GM12891 (cell line): Measurements from ENCODE around the gene CD2.

Experiments
- POLR2A ChIP-seq: IDR thresholded peaks from 2 replicates; pipeline ENCODE4 v1.6.1; 2011; ENCODE audit warnings: low read depth, low read length, control low read depth
- POLR2AphosphoS5 ChIP-seq: IDR thresholded peaks from 2 replicates; pipeline ENCODE4 v1.6.1; 2011; ENCODE audit warnings: low read depth, low read length, control low read depth
- SPI1 ChIP-seq: IDR thresholded peaks from 2 replicates; pipeline ENCODE4 v1.6.1; 2011; ENCODE audit warnings: low read depth, low read length, control low read depth
- TAF1 ChIP-seq: IDR thresholded peaks from 2 replicates; pipeline ENCODE4 v1.6.1; 2011; ENCODE audit warnings: low read depth, low read length, control low read depth

DNA sequence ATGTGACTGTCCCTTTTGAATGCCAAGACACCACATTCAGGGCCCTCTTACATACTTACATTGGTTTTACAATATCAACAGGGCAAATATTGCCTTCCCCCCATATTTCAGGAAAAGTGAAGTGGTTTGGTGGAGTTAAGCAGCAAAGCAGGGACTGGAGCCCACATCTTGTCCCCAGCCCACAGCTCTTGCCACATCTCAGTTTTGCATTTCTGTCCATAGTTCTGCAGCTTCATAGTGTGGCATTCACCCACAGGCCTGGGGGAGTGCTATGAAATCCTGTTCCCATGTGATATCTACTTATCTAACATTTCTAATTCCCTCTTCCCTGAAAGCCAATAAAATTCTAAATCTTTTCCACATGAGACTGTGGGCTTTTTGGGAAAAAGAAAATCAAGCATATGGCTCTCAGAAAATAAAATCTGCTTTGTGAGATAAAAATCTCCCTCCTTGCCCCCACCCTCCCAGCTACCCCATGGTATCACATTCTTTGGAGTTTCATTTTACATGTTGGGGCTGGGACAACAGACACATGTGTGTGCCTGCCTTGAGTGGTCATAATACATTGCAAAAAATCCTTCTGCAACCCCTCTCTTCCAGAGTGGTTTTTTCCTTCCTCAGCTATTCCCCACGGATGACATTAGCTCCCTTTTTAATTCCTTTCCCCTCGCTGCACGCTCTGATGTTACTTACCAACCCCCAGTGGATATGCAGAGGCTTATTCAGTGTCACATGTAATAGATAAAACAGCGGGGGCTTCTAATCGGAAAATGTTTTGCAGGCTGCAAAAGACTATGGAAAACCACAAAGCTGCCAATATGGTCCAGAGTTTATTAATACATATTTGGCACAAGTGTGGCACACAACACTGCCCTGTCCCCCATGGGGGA is 20.5 kb upstream of the CD2 start:
- TF ChIP-seq POLR2AphosphoS5 (no peak), POLR2A (no peak), SPI1 (no peak), TAF1 (no peak)
